Heart right ventricle (tissue), 16 donors: ENCODE measurements around the gene AUTS2. TPM values are rescaled to one million over a fixed set of nuclear protein-coding genes. Genes with fewer than 3 reads are reported as not detected.

Source experiments
- ATAC-seq, 8 donors: fragments of 200-7000 bp; cut with Tn5 transposase; one replicate each; pipeline ENCODE4 v1.9.1; 2020; ENCODE audit warnings: mild to moderate bottlenecking in 8 of 8, moderate library complexity in 8 of 8, moderate number of reproducible peaks in 1 of 8
- DNase-seq, 2 donors: peaks; one replicate each; pipeline ENCODE4 v3.0.0-alpha.2; 2020
- H3K27ac ChIP-seq, 10 donors: fragments of 200-600 bp; sonication (generic) in 2 of 10; one replicate each; pipeline versions ENCODE4 v1.5.0 to v1.8.0; 2020 to 2022; ENCODE audit warnings: mild to moderate bottlenecking in 3 of 10
- H3K27me3 ChIP-seq, 7 donors: fragments of 200-600 bp; one replicate each; pipeline ENCODE4 v1.8.0; 2021 to 2022; ENCODE audit warnings: mild to moderate bottlenecking in 2 of 7
- H3K36me3 ChIP-seq, 9 donors: fragments of 200-600 bp; sonication (generic) in 1 of 9; one replicate each; pipeline versions ENCODE4 v1.5.0 to v1.8.0; 2020 to 2022; ENCODE audit warnings: mild to moderate bottlenecking in 2 of 9
- H3K4me1 ChIP-seq, 9 donors: fragments of 200-600 bp; sonication (generic) in 1 of 9; one replicate each; pipeline versions ENCODE4 v1.5.0 to v1.8.0; 2020 to 2022; ENCODE audit warnings: mild to moderate bottlenecking in 4 of 9
- H3K4me3 ChIP-seq, 10 donors: fragments of 200-600 bp; sonication (generic) in 2 of 10; one replicate each; pipeline versions ENCODE4 v1.5.0 to v1.8.0; 2020 to 2022; ENCODE audit warnings: mild to moderate bottlenecking in 7 of 10, moderate library complexity in 2 of 10
- H3K9me3 ChIP-seq, 11 donors: fragments of 200-600 bp in 10 of 11; sonication (generic) in 2 of 11; one replicate each; pipeline versions ENCODE4 v1.5.0 to v1.8.0; 2013 to 2022; ENCODE audit warnings: mild to moderate bottlenecking in 2 of 11, control low read depth in 1 of 11, moderate library complexity in 1 of 11
- CTCF ChIP-seq, 9 donors: fragments of 200-600 bp; sonication (generic) in 2 of 9; IDR thresholded peaks; one replicate each; pipeline versions ENCODE4 v1.5.0 to v1.8.0; 2021 to 2022; ENCODE audit warnings: antibody characterized with exemption in 9 of 9, mild to moderate bottlenecking in 5 of 9, moderate library complexity in 1 of 9
- WGBS, 2 donors: extraction: QIAGEN DNeasy Blood & Tissue Kit; methylation state at CpG; one replicate each; pipeline ENCODE4 v1.1.7; 2013; ENCODE audit warnings: inconsistent platforms in 1 of 2; 5-methylcytosine and 5-hydroxymethylcytosine counted together
- intact Hi-C, 10 donors: fragments of 100-400 bp; cut with DNase I; formaldehyde crosslinking; loops; one replicate each; pipeline versions ENCODE4 v1.11.1 to v1.14.2; 2022
- polyA plus RNA-seq, 2 donors: library from polyadenylated mRNA; stranded (reverse); fragments of 200-250 nt; gene quantifications; one replicate each; pipeline ENCODE4 v1.2.3, GENCODE V29; 2013
- total RNA-seq, 10 donors: library from RNA; stranded (reverse); fragmentation: NEBNext Ultra II Directional in 3 of 10; extraction: Animal tissue kit (Norgen Biotek cat#: 25700) in 3 of 10; gene quantifications; one replicate each; pipeline versions ENCODE4 v1.2.1 to v1.2.4, GENCODE V29; 2021 to 2023
- donor health status: Arrhythmogenic right ventricular cardiomyopathy.
- donor health status: ischemic (EF 13 %, LVEDD 7.1; RV severe dilation, severe dysfunction).
- donor health status: healthy with polysubstance abuse.
- donor health status: DM: no; HTN: yes; CAD: no.
- donor health status: DM: no; HTN: no; CAD: no.
- donor health status: ischemic (EF 25% LVEDD 6.9; RV normal size, moderate dysfunction).
- donor health status: ischemic (EF 25% LVEDD 5.7; RV mildly dilated, moderate dysfunction).
- donor health status: healthy.
- donor health status: DM: yes; HTN: yes; CAD: no.
- donor health status: Ischemic cardiomyopathy.
- donor health status: ischemic (EF 35%, LVEDD 5.7; RV mildly dilated, moderate dysfunction).
- donor health status: nonischemic (EF 11% LVEDD 7.7; RV severe dilation, severe dysfunction).
- donor health status: DM: yes; HTN: yes; CAD: no.
- donor health status: PGD.
- donor health status: ischemic (EF 29% LVEDD 5.4; RV normal size, mild dysfunction).
- donor health status: nonischemic (EF 23%, LVEDD 6.1; RV moderate dilation, normal function).

AUTS2 gene
- total and polyA plus RNA-seq, 12 donors, result 1.6 to 11.2 (median 7.3) TPM

- H3K9me3 ChIP-seq, result peaks cover 0 to 3% (median 0%) of the 10 kb centered on the region in 11 donors
- WGBS, 2 donors, result 85 to 87% methylated on average over 6 of the region's 6 CpGs
- intact Hi-C loops, result no loop called here
- no peak for TF ChIP-seq CTCF (IDR thresholded peaks at IDR 0.05)
- no peaks in the 10 kb centered on the region for H3K36me3 ChIP-seq
- H3K27me3 ChIP-seq, result no peaks in the 10 kb centered on the region
- no peak for ATAC-seq
- H3K4me1 ChIP-seq, result peaks cover 0 to 11% (median 5%) of the 10 kb centered on the region in 9 donors
- no peak overlapping the region for H3K27ac ChIP-seq
- H3K4me3 ChIP-seq, result no peak overlapping the region
- no peak for DNase-seq
Observed at GRCh38 chr7:70372768-70373515, 774.7 kb downstream of the AUTS2 start.

GRCh38 chr7:70374772-70375533 is 776.7 kb downstream of the AUTS2 start:
- WGBS, 2 donors, result 96 to 97% methylated on average over 6 of the region's 6 CpGs
- Histone ChIP-seq H3K27me3 (no peaks in the 10 kb centered on the region), H3K27ac (no peak overlapping the region), H3K36me3 (no peaks in the 10 kb centered on the region), H3K9me3 (peaks cover 0 to 6% (median 0%) of the 10 kb centered on the region in 11 donors), H3K4me3 (no peak overlapping the region), H3K4me1 (peaks cover 0 to 8% (median 2%) of the 10 kb centered on the region in 9 donors)
- intact Hi-C loops, result no loop called here
- DNase-seq, result no peak
- TF ChIP-seq CTCF (IDR thresholded peaks at IDR 0.05), result no peak
- ATAC-seq, result no peak

- no peak overlapping the region for H3K27ac ChIP-seq
- ATAC-seq (no peak), DNase-seq (no peak)
- no peaks in the 10 kb centered on the region for H3K27me3 ChIP-seq
- peaks cover 0 to 13% (median 2%) of the 10 kb centered on the region in 9 donors for H3K4me1 ChIP-seq
- intact Hi-C loops, result no loop called here
- no peaks in the 10 kb centered on the region for H3K36me3 ChIP-seq
- whole genome bisulfite sequencing, 2 donors, result 63 to 70% methylated on average over 4 of the region's 4 CpGs
- peaks cover 0 to 6% (median 0%) of the 10 kb centered on the region in 11 donors for H3K9me3 ChIP-seq
- TF ChIP-seq CTCF (IDR thresholded peaks at IDR 0.05), result no peak
- H3K4me3 ChIP-seq, result no peak overlapping the region
Observed at GRCh38 chr7:70376561-70377031, 778.3 kb downstream of the AUTS2 start.

- DNase-seq (no peak), ATAC-seq (no peak)
- H3K9me3 ChIP-seq, result peaks cover 0 to 6% (median 0%) of the 10 kb centered on the region in 11 donors
- no peak overlapping the region for H3K4me3 ChIP-seq
- H3K4me1 ChIP-seq, result peaks cover 0 to 13% (median 0%) of the 10 kb centered on the region in 9 donors
- no peak overlapping the region for H3K27ac ChIP-seq
- no peak for TF ChIP-seq CTCF (IDR thresholded peaks at IDR 0.05)
- intact Hi-C loops, result no loop called here
- H3K27me3 ChIP-seq, result no peaks in the 10 kb centered on the region
- no peaks in the 10 kb centered on the region for H3K36me3 ChIP-seq
- WGBS, 2 donors, result 98 to 99% methylated on average over 7 of the region's 7 CpGs
Observed at GRCh38 chr7:70377957-70378356, 779.7 kb downstream of the AUTS2 start.
